OCI-LY7 (cell line): ENCODE measurements around the gene MTUS2.

Experiments
- CTCF ChIP-seq: fragments of 200-600 bp; sonication (generic); conservative IDR thresholded peaks from 2 replicates; pipeline ENCODE4 v1.5.1; 2014; ENCODE audit warnings: mild to moderate bottlenecking, antibody characterized with exemption, low read length, moderate library complexity, mixed read lengths
- EZH2phosphoT487 ChIP-seq: fragments of 200-600 bp; sonication (generic); IDR thresholded peaks from 2 replicates; pipeline ENCODE4 v1.6.1; 2018; ENCODE audit warnings: low read depth, borderline replicate concordance, mild to moderate bottlenecking, mixed run types, antibody characterized with exemption, low read length, moderate library complexity, mixed read lengths

GRCh38 chr13:29523199-29523961, 703.2 kb downstream of the MTUS2 start:
- no peak for TF ChIP-seq EZH2phosphoT487
- no peak for TF ChIP-seq CTCF
